GM21367 (cell line): ENCODE measurements around the gene ALDH1L2.
"Not testable (repeated sequence)": the region's sequence is repeated elsewhere in the genome, so short reads cannot be mapped to it uniquely, and the experiment has no call there.

ENCODE experiments used
- ATAC-seq: cut with Tn5 transposase; IDR thresholded peaks from one replicate; pipeline ENCODE4 v1.9.1; 2021; ENCODE audit not compliant: unreplicated experiment

The ALDH1L2 gene

DNA sequence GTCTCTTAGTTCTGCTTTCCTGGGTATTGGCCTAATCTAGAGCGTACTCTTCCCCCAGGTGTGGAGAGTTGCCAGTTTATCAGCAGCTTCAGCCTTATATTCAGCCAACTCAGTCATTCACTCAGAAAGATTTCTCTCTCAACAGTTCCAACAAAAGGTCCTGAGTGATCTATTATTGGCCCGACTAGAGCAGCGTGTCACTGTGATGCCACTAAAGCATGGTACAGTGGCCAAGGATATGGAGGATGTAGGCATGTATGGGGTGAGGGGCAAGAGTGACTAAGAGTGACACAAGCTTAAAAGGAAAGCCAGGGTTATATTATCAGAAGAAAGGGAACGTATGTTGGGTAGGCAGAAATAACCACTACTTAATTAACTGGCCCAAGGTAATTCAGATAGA lies 93.3 kb downstream of the ALDH1L2 start:
- no peak for ATAC-seq

DNA sequence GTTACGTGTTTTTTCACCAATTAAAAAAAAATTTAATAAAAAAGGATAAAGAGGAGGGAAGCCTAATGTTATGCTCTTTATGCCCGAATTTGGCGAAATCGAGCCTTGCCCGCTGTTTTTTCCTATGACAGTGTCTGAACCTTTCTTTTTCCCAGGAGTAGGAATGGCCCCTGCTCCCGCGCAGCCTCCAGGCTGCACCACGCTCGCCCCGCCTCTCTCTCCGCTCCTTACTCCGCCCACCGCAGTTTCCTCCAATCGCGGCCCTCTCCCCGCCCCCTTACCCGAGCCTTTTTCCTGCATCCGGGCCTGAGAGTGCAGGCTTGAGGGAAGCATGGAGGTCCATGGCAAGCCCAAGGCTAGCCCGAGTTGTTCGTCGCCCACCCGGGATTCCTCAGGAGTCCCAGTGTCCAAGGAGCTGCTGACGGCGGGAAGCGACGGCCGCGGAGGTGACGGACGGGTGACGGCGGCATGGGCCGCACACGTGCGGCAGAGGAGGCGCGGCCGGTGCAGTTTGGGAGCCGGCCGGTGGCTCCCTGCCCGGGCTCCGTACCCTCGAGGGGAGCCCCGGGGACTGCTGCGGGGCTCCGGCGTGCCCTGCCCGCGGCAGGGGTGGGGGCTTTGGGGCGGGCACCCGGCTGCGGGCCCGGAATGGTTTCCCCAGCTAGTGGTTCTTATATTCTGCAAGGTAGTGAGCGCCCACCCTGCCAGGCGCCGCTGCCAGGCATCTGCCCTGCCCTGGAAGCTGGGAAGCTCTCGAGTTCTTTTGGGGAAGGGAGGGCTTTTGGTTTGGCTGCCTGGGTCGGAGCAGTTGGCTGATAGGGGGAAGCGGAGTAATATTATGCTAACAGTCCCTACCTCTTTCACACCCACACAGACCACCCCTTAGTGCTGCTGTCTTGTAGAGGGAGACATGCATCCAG lies 98.0 kb downstream of the ALDH1L2 start, which contains the start of gene NOPCHAP1:
Gene NOPCHAP1, plus strand, starts transcription at position 295 of the 920 bp plus-strand sequence. Its CDS starts 37 bp downstream, at position 332.
- ATAC-seq, result peak; percentile 90

DNA sequence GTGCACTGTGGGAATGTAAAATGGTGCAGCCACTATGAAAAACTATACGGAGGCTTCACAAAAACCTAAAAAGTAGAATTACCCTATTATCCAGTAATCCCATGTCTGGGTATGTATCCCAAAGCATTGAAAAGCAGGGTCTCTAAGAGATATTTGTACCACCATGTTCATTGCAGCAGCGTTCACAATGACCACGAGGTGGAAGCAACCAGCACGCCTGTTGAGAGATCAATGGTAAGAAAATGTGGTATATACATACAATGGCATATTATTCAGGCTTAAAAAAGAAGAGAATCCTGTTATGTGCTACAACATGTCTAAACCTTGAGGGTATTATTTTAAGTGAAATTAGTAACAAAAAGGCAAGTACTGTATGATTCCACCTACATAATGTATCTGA lies 99.1 kb downstream of the ALDH1L2 start:
- no peak for ATAC-seq

DNA sequence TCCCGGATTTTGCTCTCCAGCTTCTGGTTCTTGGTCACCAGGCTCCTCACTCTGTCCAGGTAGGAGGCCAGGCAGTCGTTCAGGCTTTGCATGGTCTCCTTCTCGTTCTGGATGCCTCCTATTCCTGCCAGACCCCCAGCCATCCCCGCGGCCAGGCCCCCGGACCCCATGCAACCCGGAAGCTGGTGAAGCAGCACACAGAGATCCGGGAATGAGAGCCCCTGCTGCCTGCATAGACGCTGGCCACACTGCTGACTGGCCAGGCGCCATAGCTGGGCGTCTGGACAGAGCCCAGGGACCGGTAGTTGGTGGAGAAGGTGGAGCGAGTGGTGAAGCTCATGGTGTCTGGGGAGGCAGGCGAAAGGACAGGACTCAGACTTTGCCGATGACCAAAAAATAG lies 106.6 kb downstream of the ALDH1L2 start:
- ATAC-seq, result not testable (repeated sequence)

DNA sequence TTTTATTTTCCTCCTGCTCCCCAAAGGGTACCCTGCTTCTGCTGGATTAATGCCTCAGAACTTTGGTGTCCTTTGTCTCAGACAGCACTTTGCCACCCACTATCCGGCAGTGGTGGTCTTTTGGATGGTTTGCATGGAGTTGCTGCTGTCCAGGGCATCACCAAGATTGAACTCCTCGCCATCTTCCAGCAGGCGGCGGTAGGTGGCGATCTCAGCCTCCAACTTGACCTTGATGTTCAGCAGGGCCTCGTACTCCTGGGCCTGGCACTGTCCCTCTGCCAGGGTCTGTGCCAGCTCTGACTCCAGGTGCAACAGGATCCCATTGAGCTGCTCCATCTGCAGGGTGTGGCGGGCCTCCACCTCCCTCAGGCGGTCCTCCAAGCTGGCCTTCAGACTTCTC lies 107.6 kb downstream of the ALDH1L2 start:
- ATAC-seq, result no peak

DNA sequence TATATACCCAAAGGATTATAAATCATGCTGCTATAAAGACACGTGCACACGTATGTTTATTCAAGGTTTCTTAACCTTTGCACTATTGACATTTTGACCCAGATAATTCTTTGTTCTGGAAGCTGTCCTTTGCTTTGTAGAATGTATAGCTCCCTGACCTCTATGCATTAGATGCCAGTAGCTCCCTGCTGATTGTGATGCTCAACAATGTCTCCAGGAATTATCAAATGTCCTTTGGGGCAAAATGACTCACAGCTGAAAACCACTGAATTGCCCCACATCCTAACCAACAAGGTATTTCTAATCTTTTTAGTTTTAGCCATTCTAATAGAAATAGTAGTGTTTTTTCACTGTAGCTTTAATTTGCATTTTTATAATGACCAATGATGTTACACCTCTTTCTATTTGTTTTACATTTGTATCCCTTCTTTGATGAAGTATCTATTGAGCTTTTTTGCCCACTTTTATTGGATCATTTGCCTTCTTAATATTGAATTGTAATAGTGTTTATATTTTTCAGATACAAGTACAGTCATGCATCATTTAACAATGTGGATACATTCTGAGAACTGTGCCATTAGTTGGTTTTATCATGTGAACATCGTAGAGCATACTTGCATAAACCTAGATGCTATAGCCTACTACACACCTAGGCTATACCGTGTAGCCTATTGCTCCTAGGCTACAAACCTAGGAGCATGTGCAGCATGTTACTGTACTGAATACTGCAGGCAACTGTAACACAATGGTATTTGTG lies 108.5 kb downstream of the ALDH1L2 start:
- ATAC-seq, result no peak

DNA sequence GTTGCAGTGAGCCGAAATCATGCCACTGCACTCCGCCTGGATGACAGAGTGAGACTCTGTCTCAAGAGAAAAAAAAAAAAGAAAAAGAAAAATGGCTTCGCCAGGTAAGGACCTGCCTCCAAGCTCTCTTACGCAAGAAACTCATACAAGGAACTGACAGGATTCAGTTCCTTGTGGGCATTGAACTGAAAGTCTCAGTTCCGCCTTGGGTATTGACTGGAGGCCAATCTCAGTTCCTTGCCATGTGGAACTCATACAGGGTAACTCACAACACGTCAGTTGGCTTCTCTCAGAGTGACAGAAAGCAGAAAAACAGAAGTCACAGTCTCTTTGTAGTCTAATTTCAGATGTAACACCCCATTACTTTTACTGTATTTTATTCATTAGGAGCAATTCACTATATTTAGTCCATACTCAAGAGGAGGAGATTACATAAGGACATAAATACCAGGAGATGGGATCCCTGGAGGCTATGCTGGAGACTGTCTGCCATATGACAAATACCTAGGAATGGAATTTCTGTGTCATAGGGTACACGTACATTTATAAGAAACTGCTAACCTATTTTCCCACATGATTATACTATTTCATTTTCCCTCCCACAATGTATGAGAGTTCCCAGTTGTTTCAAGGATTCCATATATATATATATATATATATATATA lies 109.5 kb downstream of the ALDH1L2 start:
- ATAC-seq, result peak; percentile 93

DNA sequence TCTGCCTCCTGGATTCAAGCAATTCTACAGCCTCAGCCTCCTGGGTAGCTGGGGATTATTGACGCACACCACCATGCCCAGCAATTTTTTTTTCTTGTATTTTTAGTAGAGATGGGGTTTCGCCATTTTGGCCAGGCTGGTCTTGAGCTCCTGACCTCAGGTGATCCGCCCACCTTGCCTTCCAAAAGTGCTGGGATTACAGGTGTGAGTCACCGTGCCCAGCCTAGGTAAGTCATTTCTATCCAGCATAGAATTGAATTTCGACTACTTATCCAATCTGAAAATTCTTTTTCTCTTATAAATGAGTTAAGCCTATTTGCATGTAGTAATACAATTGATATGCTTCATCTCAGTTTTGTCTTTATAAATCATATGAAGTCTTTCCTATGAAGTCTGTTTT lies 111.0 kb downstream of the ALDH1L2 start:
- ATAC-seq, result no peak

DNA sequence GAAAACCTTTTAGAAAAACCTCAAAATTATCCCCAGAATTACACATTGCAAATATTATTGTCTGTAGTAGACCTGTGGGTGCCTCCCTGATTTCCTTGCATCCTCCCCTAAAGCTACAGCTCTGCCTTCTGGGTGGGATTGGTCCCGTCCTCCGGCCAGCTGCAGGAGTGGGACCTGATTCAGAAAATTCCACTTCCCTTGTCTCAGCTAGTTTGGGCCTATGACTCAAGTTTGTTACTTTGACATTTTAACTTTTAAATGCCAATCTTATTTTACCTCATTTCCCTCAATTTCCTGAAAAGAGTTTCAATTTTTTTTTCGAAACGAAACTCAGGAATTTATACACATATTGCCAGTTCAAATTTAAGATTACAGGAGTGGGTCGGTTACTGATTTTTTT lies 113.0 kb downstream of the ALDH1L2 start:
- no peak for ATAC-seq
